A673 (cell line): ENCODE data around the gene HES2.

Experiments
- CTCF ChIP-seq: fragments of 300-800, 200-600 bp; sonication (generic); conservative IDR thresholded peaks from 2 replicates; pipeline ENCODE4 v1.5.1; 2017; ENCODE audit warnings: low read depth, mild to moderate bottlenecking, antibody characterized with exemption, low read length, moderate library complexity, mixed read lengths
- EZH2 ChIP-seq: fragments of 200-600 bp; sonication (generic); IDR thresholded peaks from 2 replicates; pipeline ENCODE4 v1.6.1; 2017; ENCODE audit warnings: borderline replicate concordance, low read depth, mild to moderate bottlenecking, mixed read lengths, antibody characterized with exemption, low read length; ENCODE audit not compliant: poor library complexity, severe bottlenecking

GRCh38 chr1:6467744-6468688, 48.3 kb upstream of the HES2 start:
- TF ChIP-seq CTCF (no peak), EZH2 (no peak)
